Lung (tissue), 12 donors: Measurements from ENCODE around the gene SYCE1L. TPM values are rescaled to one million over a fixed set of nuclear protein-coding genes. Genes with fewer than 3 reads are reported as not detected.
"Not testable (repeated sequence)": the region's sequence is repeated elsewhere in the genome, so short reads cannot be mapped to it uniquely, and the experiment has no call there.

Experiments used
- ATAC-seq: fragments of 200-7000 bp; cut with Tn5 transposase; one replicate; pipeline ENCODE4 v1.9.1; 2020; ENCODE audit warnings: moderate number of reproducible peaks; ENCODE audit not compliant: insufficient read depth, low FRiP score
- DNase-seq, 3 donors: peaks; one replicate each; pipeline ENCODE4 v3.0.0-alpha.2; 2013 to 2017
- H3K27ac ChIP-seq, 2 donors: one replicate each; pipeline ENCODE4 v1.5.1; 2013; ENCODE audit warnings: mild to moderate bottlenecking in 2 of 2, moderate library complexity in 2 of 2, control low read depth in 1 of 2, inconsistent platforms in 1 of 2, low read depth in 1 of 2, low read length in 1 of 2
- H3K27me3 ChIP-seq, 3 donors: one replicate each; pipeline ENCODE4 v1.5.1; 2013; ENCODE audit warnings: low read length in 2 of 3; ENCODE audit not compliant: control insufficient read depth in 3 of 3, insufficient read depth in 3 of 3
- H3K36me3 ChIP-seq, 4 donors: one replicate each; pipeline ENCODE4 v1.5.1; 2013; ENCODE audit warnings: low read length in 4 of 4, mild to moderate bottlenecking in 1 of 4, moderate library complexity in 1 of 4; ENCODE audit not compliant: control insufficient read depth in 4 of 4, insufficient read depth in 4 of 4
- H3K4me1 ChIP-seq, 5 donors: one replicate each; pipeline ENCODE4 v1.5.1; 2013; ENCODE audit warnings: low read length in 5 of 5, mild to moderate bottlenecking in 2 of 5, moderate library complexity in 1 of 5; ENCODE audit not compliant: control insufficient read depth in 5 of 5, insufficient read depth in 5 of 5
- H3K4me3 ChIP-seq: one replicate; pipeline ENCODE4 v1.5.1; 2013; ENCODE audit warnings: mild to moderate bottlenecking, control low read depth, moderate library complexity
- H3K9ac ChIP-seq, 2 donors: one replicate each; pipeline ENCODE4 v1.5.1; 2013; ENCODE audit warnings: low read length in 2 of 2, control low read depth in 1 of 2; ENCODE audit not compliant: insufficient read depth in 1 of 2
- H3K9me3 ChIP-seq, 4 donors: one replicate each; pipeline ENCODE4 v1.5.1; 2013; ENCODE audit warnings: low read length in 3 of 4, mild to moderate bottlenecking in 1 of 4, moderate library complexity in 1 of 4; ENCODE audit not compliant: control insufficient read depth in 4 of 4, insufficient read depth in 3 of 4
- CTCF ChIP-seq: IDR thresholded peaks from 2 replicates; pipeline ENCODE4 v1.5.1; 2012; ENCODE audit warnings: mild to moderate bottlenecking; ENCODE audit errors: control extremely low read depth, extremely low read depth
- WGBS, 2 donors: extraction: QIAGEN DNeasy Blood & Tissue Kit; methylation state at CpG; one replicate each; pipeline ENCODE4 v1.1.7; 2013; 5-methylcytosine and 5-hydroxymethylcytosine counted together
- polyA plus RNA-seq, 2 donors: library from polyadenylated mRNA; stranded (reverse); fragments of 200-250 nt; gene quantifications; one replicate each; pipeline ENCODE4 v1.2.1, GENCODE V29; 2013
- total RNA-seq, 2 donors: library from RNA; depleted of rRNA in 1 of 2; stranded (reverse); fragments of >200 nt in 1 of 2; gene quantifications; one replicate each; pipeline ENCODE4 v1.2.1, GENCODE V29; 2014 to 2021
- donor health status: control.
- donor health status: control.
- donor health status: Bipolar disorder and iron deficiency.
- donor health status: healthy.
- donor health status: DM: yes; HTN: yes; CAD: no.

SYCE1L gene
- total and polyA plus RNA-seq, 4 donors, result 1.4 to 6.9 (median 4.0) TPM; not detected in 1

- Histone ChIP-seq H3K9ac (no peak overlapping the region), H3K9me3 (no peaks in the 10 kb centered on the region), H3K4me1 (peaks cover 0 to 5% (median 0%) of the 10 kb centered on the region in 5 donors), H3K27ac (no peak overlapping the region), H3K36me3 (no peaks in the 10 kb centered on the region), H3K4me3 (no peak overlapping the region), H3K27me3 (peaks cover 0 to 4% (median 2%) of the 10 kb centered on the region in 3 donors)
- ATAC-seq (no peak), DNase-seq (peak in 1 of 3 donors; percentile 31)
- TF ChIP-seq CTCF, result no peak
Observed at GRCh38 chr16:77172951-77173350, 26.3 kb upstream of the SYCE1L start.

GRCh38 chr16:77183137-77183536, 16.1 kb upstream of the SYCE1L start:
- Histone ChIP-seq H3K4me3 (no peak overlapping the region), H3K4me1 (no peaks in the 10 kb centered on the region), H3K27me3 (no peaks in the 10 kb centered on the region), H3K36me3 (no peaks in the 10 kb centered on the region), H3K9me3 (no peaks in the 10 kb centered on the region), H3K9ac (no peak overlapping the region), H3K27ac (no peak overlapping the region)
- TF ChIP-seq CTCF, result no peak
- ATAC-seq (no peak), DNase-seq (no peak)
- 64 to 70% methylated on average over 1 of the region's 1 CpG for WGBS, 2 donors

GRCh38 chr16:77186298-77186697, 12.9 kb upstream of the SYCE1L start:
- not testable (repeated sequence) for H3K9ac ChIP-seq, H3K4me1 ChIP-seq, H3K36me3 ChIP-seq, H3K27ac ChIP-seq, DNase-seq, H3K9me3 ChIP-seq, ATAC-seq, H3K27me3 ChIP-seq, H3K4me3 ChIP-seq
- WGBS, 2 donors, result 87 to 95% methylated on average over 1 of the region's 1 CpG

GRCh38 chr16:77190190-77190477, 9.1 kb upstream of the SYCE1L start:
- no peak for DNase-seq
- peak overlapping the region; percentile 83 for H3K4me3 ChIP-seq
- ATAC-seq, result no peak
- no peaks in the 10 kb centered on the region for H3K27me3 ChIP-seq
- no peak for TF ChIP-seq CTCF
- peak overlapping the region; percentile 75 to 83 for H3K9ac ChIP-seq
- peak overlapping the region; percentile 89 to 96 for H3K27ac ChIP-seq
- peaks cover 0 to 10% (median 9%) of the 10 kb centered on the region in 5 donors for H3K4me1 ChIP-seq
- H3K36me3 ChIP-seq, result peaks cover 0 to 16% (median 6%) of the 10 kb centered on the region in 4 donors
- WGBS, 2 donors, result 0 to 1% methylated on average over 19 of the region's 19 CpGs
- no peaks in the 10 kb centered on the region for H3K9me3 ChIP-seq
